Thyroid gland (tissue), 4 donors: ENCODE data around the gene REV3L. TPM values are rescaled to one million over a fixed set of nuclear protein-coding genes. Genes with fewer than 3 reads are reported as not detected.

Source experiments
- DNase-seq, 2 donors: peaks; one replicate each; pipeline ENCODE4 v3.0.0-alpha.2; 2019
- H3K27ac ChIP-seq, 3 donors: fragments of 200-600 bp; sonication (generic); 1 replicate in 2 of 3; 2 replicates in 1 of 3; pipeline ENCODE4 v1.5.1; 2016 to 2019; ENCODE audit warnings: mild to moderate bottlenecking in 1 of 3, moderate library complexity in 1 of 3
- H3K27me3 ChIP-seq: fragments of 200-600 bp; sonication (generic); one replicate; pipeline ENCODE4 v1.5.1; 2019
- H3K36me3 ChIP-seq, 2 donors: fragments of 200-600 bp; sonication (generic); one replicate each; pipeline ENCODE4 v1.5.1; 2016 to 2019
- H3K4me1 ChIP-seq, 2 donors: fragments of 200-600 bp; sonication (generic); one replicate each; pipeline ENCODE4 v1.5.1; 2017 to 2019
- H3K4me3 ChIP-seq, 3 donors: fragments of 200-600 bp; sonication (generic); replicated peaks in 1 of 3; 1 replicate in 2 of 3; 2 replicates in 1 of 3; pipeline ENCODE4 v1.5.1; 2016; ENCODE audit warnings: mild to moderate bottlenecking in 1 of 3
- H3K9me3 ChIP-seq: fragments of 200-600 bp; sonication (generic); one replicate; pipeline ENCODE4 v1.5.1; 2017
- CTCF ChIP-seq, 6 experiments: fragments of 200-600 bp in 3 of 6; fragments of 450-650 bp in 3 of 6; sonication (generic) in 3 of 6; IDR thresholded peaks; one replicate each; pipeline ENCODE4 v1.5.1; 2016 to 2019; ENCODE audit warnings: antibody characterized with exemption in 6 of 6, mild to moderate bottlenecking in 2 of 6, inconsistent platforms in 1 of 6, moderate library complexity in 1 of 6
- POLR2A ChIP-seq, 2 donors: fragments of 450-650 bp; IDR thresholded peaks; one replicate each; pipeline ENCODE4 v1.6.1; 2017; ENCODE audit warnings: antibody characterized with exemption in 2 of 2, mild to moderate bottlenecking in 2 of 2, moderate library complexity in 1 of 2
- WGBS, 2 donors: methylation state at CpG; one replicate each; pipeline ENCODE4 v1.1.5; 2017; 5-methylcytosine and 5-hydroxymethylcytosine counted together
- intact Hi-C: fragments of 100-400 bp; cut with DNase I; formaldehyde crosslinking; loops from one replicate; pipeline ENCODE4 v1.15.1; 2023
- total RNA-seq, 4 donors: library from RNA; depleted of rRNA; stranded (reverse); fragments of >200 nt; gene quantifications; one replicate each; pipeline ENCODE4 v1.2.3, GENCODE V29; 2016

The REV3L gene
- total RNA-seq, 4 donors from 2014 or later, result 38.2 to 73.5 (median 60.0) TPM

GRCh38 chr6:111276335-111276734, 206.7 kb downstream of the REV3L start:
- peaks cover 6 to 19% of the 10 kb centered on the region in 2 donors for H3K36me3 ChIP-seq
- intact Hi-C loops, result no loop called here
- 97 to 100% methylated on average over 2 of the region's 2 CpGs for WGBS, 2 donors
- no peak for DNase-seq
- H3K4me3 ChIP-seq, result no peak overlapping the region
- TF ChIP-seq POLR2A (IDR thresholded peaks at IDR 0.05) (no peak), CTCF (IDR thresholded peaks at IDR 0.05) (no peak)
- no peak overlapping the region for H3K27ac ChIP-seq
- H3K4me1 ChIP-seq, result no peaks in the 10 kb centered on the region
- no peaks in the 10 kb centered on the region for H3K9me3 ChIP-seq
- no peaks in the 10 kb centered on the region for H3K27me3 ChIP-seq

GRCh38 chr6:111274593-111275217, 208.3 kb downstream of the REV3L start:
- no peak for DNase-seq
- peaks cover 6 to 19% of the 10 kb centered on the region in 2 donors for H3K36me3 ChIP-seq
- H3K27me3 ChIP-seq, result no peaks in the 10 kb centered on the region
- H3K27ac ChIP-seq, result no peak overlapping the region
- H3K4me1 ChIP-seq, result no peaks in the 10 kb centered on the region
- intact Hi-C loops, result no loop called here
- no peak overlapping the region for H3K4me3 ChIP-seq
- H3K9me3 ChIP-seq, result no peaks in the 10 kb centered on the region
- TF ChIP-seq CTCF (IDR thresholded peaks at IDR 0.05), result no peak
- no peak for TF ChIP-seq POLR2A (IDR thresholded peaks at IDR 0.05)
- 96 to 98% methylated on average over 3 of the region's 3 CpGs for WGBS, 2 donors

- Histone ChIP-seq H3K36me3 (peaks cover 16 to 22% of the 10 kb centered on the region in 2 donors), H3K9me3 (no peaks in the 10 kb centered on the region), H3K4me1 (no peaks in the 10 kb centered on the region), H3K27ac (no peak overlapping the region), H3K4me3 (no peak overlapping the region), H3K27me3 (no peaks in the 10 kb centered on the region)
- no peak for TF ChIP-seq CTCF (IDR thresholded peaks at IDR 0.05)
- no peak for TF ChIP-seq POLR2A (IDR thresholded peaks at IDR 0.05)
- intact Hi-C loops, result no loop called here
- no peak for DNase-seq
- WGBS, 2 donors, result 96 to 99% methylated on average over 4 of the region's 4 CpGs
Measured at GRCh38 chr6:111270121-111270520, 212.9 kb downstream of the REV3L start.

GRCh38 chr6:111269401-111269970, 213.5 kb downstream of the REV3L start:
- WGBS, 2 donors, result 100% methylated on average over 1 of the region's 1 CpG
- H3K27me3 ChIP-seq, result no peaks in the 10 kb centered on the region
- H3K36me3 ChIP-seq, result peaks cover 12 to 19% of the 10 kb centered on the region in 2 donors
- intact Hi-C loops, result loop anchor here (10.0 kb wide), 1 partner anchor 775 kb away; no protein-coding TSS in a partner anchor
- no peak overlapping the region for H3K27ac ChIP-seq
- DNase-seq, result no peak
- no peaks in the 10 kb centered on the region for H3K9me3 ChIP-seq
- H3K4me3 ChIP-seq, result no peak overlapping the region
- no peaks in the 10 kb centered on the region for H3K4me1 ChIP-seq
- TF ChIP-seq CTCF (IDR thresholded peaks at IDR 0.05) (no peak), POLR2A (IDR thresholded peaks at IDR 0.05) (no peak)

- intact Hi-C loops, result loop anchor here (10.0 kb wide), 1 partner anchor 777 kb away; no protein-coding TSS in a partner anchor
- no peak overlapping the region for H3K4me3 ChIP-seq
Measured at GRCh38 chr6:111267764-111268333, 215.2 kb downstream of the REV3L start.

More at GRCh38 chr6:111267764-111268333, 215.2 kb downstream of the REV3L start:
- H3K9me3 ChIP-seq, result no peaks in the 10 kb centered on the region
- H3K4me1 ChIP-seq, result no peaks in the 10 kb centered on the region
- TF ChIP-seq CTCF (IDR thresholded peaks at IDR 0.05) (no peak), POLR2A (IDR thresholded peaks at IDR 0.05) (no peak)
- 95 to 99% methylated on average over 7 of the region's 7 CpGs for WGBS, 2 donors
- DNase-seq, result no peak
- no peak overlapping the region for H3K27ac ChIP-seq
- no peaks in the 10 kb centered on the region for H3K27me3 ChIP-seq
- peaks cover 12% of the 10 kb centered on the region in 2 donors for H3K36me3 ChIP-seq
